Suprapubic skin (tissue), 4 donors: Measurements from ENCODE around the gene ABCA7. TPM values are rescaled to one million over a fixed set of nuclear protein-coding genes. Genes with fewer than 3 reads are reported as not detected.

Experiments used
- DNase-seq, 2 donors: peaks; one replicate each; pipeline ENCODE4 v3.0.0-alpha.2; 2019; ENCODE audit warnings: low spot score in 2 of 2
- H3K27ac ChIP-seq: fragments of 200-600 bp; sonication (generic); one replicate; pipeline ENCODE4 v1.5.1; 2019
- H3K27me3 ChIP-seq: fragments of 200-600 bp; sonication (generic); one replicate; pipeline ENCODE4 v1.5.1; 2019
- H3K36me3 ChIP-seq: fragments of 200-600 bp; sonication (generic); one replicate; pipeline ENCODE4 v1.5.1; 2019
- H3K4me1 ChIP-seq: fragments of 200-600 bp; sonication (generic); one replicate; pipeline ENCODE4 v1.5.1; 2019
- H3K4me3 ChIP-seq: fragments of 200-600 bp; sonication (generic); one replicate; pipeline ENCODE4 v1.5.1; 2019; ENCODE audit warnings: mild to moderate bottlenecking
- H3K9me3 ChIP-seq: fragments of 200-600 bp; sonication (generic); one replicate; pipeline ENCODE4 v1.5.1; 2019
- EP300 ChIP-seq: sonication (generic); formaldehyde crosslinking; IDR thresholded peaks from one replicate; pipeline ENCODE4 v1.6.1; 2017; ENCODE audit warnings: antibody characterized with exemption
- POLR2A ChIP-seq, 2 donors: fragments of 450-650 bp; IDR thresholded peaks; one replicate each; pipeline ENCODE4 v1.6.1; 2017; ENCODE audit warnings: antibody characterized with exemption in 2 of 2, mild to moderate bottlenecking in 2 of 2, moderate library complexity in 2 of 2
- POLR2AphosphoS5 ChIP-seq, 3 donors: sonication (generic); formaldehyde crosslinking; IDR thresholded peaks; one replicate each; pipeline ENCODE4 v1.6.1; 2017; ENCODE audit warnings: antibody characterized with exemption in 3 of 3
- WGBS: methylation state at CpG from one replicate; pipeline ENCODE4 v1.1.5; 2018; 5-methylcytosine and 5-hydroxymethylcytosine counted together
- total RNA-seq, 4 donors: library from RNA; depleted of rRNA; stranded (reverse); fragments of >200 nt; gene quantifications; one replicate each; pipeline ENCODE4 v1.1.0, GENCODE V29; 2016
- TF ChIP-seq, protein P1 (sequence below), 2 donors: fragments of 200-600 bp in 1 of 2; fragments of 450-650 bp in 1 of 2; sonication (generic) in 1 of 2; IDR thresholded peaks; one replicate each; pipeline ENCODE4 v1.5.1; 2016 to 2019; ENCODE audit warnings: antibody characterized with exemption in 2 of 2, mild to moderate bottlenecking in 1 of 2, moderate library complexity in 1 of 2

ABCA7 gene
- total RNA-seq, 4 donors from 2014 or later = 29.8 to 97.6 (median 47.5) TPM

DNA sequence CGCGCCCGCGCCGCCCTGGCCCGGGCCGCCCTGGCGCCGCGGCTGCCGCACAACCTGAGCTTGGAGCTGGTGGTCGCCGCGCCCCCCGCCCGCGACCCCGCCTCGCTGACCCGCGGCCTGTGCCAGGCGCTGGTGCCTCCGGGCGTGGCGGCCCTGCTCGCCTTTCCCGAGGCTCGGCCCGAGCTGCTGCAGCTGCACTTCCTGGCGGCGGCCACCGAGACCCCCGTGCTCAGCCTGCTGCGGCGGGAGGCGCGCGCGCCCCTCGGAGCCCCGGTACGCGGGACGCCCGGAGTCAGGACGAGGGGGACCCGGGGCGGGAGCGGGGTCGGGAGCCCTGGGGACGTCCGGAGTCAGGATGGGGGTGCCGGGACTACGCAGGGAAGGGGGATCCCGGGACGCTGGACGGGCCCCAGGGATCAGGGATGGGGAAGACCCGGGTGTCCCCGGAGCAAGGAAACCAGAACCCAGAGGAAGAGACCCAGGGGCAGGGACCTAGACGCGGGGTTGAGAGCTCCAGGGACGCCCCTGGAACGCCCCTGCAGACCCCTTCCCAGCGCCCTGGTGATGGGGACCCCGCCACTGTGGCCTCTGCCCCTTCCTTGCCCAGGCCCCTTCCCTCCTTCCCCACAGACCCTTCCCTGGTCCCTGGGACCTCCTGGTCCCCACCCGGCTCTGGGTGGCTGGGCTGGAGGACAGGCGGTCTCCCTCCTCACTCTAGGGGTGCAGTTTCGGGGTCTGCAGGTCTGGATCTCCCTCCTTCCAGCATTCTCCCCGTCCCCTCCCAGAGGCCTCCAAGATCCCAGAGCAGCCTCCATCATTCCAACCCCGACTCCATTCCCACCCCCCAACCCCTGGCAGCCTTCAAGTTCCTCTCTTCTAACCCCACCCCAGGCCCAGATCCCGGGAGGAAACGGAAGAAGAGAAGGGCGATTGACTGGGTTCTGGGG lies 39.0 kb upstream of the ABCA7 start:
- no peaks in the 10 kb centered on the region for H3K36me3 ChIP-seq
- no peak for DNase-seq
- no peak overlapping the region for H3K27ac ChIP-seq
- H3K4me3 ChIP-seq = peak overlapping the region; percentile 34
- H3K4me1 ChIP-seq = peaks cover 29% of the 10 kb centered on the region
- TF ChIP-seq POLR2A (IDR thresholded peaks at IDR 0.05) (no peak), POLR2AphosphoS5 (IDR thresholded peaks at IDR 0.05) (no peak), EP300 (no peak)
- TF ChIP-seq, protein P1, sequence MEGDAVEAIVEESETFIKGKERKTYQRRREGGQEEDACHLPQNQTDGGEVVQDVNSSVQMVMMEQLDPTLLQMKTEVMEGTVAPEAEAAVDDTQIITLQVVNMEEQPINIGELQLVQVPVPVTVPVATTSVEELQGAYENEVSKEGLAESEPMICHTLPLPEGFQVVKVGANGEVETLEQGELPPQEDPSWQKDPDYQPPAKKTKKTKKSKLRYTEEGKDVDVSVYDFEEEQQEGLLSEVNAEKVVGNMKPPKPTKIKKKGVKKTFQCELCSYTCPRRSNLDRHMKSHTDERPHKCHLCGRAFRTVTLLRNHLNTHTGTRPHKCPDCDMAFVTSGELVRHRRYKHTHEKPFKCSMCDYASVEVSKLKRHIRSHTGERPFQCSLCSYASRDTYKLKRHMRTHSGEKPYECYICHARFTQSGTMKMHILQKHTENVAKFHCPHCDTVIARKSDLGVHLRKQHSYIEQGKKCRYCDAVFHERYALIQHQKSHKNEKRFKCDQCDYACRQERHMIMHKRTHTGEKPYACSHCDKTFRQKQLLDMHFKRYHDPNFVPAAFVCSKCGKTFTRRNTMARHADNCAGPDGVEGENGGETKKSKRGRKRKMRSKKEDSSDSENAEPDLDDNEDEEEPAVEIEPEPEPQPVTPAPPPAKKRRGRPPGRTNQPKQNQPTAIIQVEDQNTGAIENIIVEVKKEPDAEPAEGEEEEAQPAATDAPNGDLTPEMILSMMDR (IDR thresholded peaks at IDR 0.05) = no peak
- WGBS = 28% methylated on average over 6 of the region's 73 CpGs
- H3K27me3 ChIP-seq = peaks cover 74% of the 10 kb centered on the region
- H3K9me3 ChIP-seq = no peaks in the 10 kb centered on the region

DNA sequence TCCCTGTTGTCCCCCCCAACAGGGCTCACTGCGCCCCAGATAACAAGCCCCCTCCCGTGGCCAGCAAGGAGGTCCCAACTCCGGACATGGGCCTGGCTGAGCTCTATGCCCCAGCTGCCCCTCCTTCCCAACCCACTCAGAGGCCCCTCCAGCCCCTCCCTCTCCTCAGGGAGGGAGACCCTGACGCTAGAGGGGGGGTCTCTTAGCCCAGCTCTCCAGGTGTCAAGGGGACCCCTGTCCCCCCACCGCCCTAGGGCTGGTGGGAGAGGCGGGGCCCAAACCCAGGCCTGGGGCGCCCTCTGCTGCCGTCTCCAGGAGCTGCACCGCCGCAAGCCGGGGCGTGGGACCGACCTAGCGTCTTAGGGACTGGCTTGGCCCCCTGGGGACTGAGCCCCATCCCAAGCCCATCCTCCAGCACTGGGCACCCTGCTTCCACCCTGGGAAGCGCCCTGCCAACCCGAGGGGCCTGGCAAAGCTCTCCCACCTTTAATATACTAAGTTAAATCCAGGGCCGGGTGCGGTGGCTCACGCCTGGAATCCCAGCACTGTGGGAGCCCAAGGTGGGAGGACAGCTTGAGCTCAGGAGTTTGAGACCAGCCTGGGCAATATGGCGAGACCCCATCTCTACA lies 38.3 kb upstream of the ABCA7 start:
- Histone ChIP-seq H3K9me3 (no peaks in the 10 kb centered on the region), H3K36me3 (no peaks in the 10 kb centered on the region), H3K4me3 (no peak overlapping the region), H3K27me3 (peaks cover 67% of the 10 kb centered on the region), H3K4me1 (peaks cover 21% of the 10 kb centered on the region), H3K27ac (no peak overlapping the region)
- 7% methylated on average over 3 of the region's 20 CpGs for WGBS
- DNase-seq = peak in 1 of 2 donors; percentile 79
- TF ChIP-seq POLR2AphosphoS5 (IDR thresholded peaks at IDR 0.05) = no peak
- TF ChIP-seq, protein P1 (IDR thresholded peaks at IDR 0.05) = peak; percentile 83 to 94
- no peak for TF ChIP-seq POLR2A (IDR thresholded peaks at IDR 0.05)
- TF ChIP-seq EP300 = no peak

DNA sequence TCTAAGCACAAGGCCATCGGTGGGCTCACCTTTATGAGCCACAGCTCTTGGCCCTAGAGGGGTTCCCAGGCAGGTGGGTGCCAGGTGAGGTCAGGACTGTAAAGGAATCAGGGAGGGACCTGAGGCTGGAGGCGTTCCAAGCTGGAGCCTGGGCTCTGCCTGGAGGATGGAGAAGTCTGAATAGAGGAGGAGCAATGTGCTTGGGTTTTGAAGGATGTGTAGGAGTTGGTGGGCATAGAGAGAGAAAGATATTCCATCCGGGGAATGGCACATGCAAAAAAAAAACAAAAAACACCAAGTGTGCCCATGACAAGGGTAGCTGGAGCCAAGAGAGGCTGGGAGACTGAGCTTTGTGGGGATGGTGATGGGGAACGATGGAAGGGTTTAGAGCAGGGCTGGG lies 37.3 kb upstream of the ABCA7 start:
- no peak for DNase-seq
- Histone ChIP-seq H3K27ac (no peak overlapping the region), H3K27me3 (peaks cover 57% of the 10 kb centered on the region), H3K4me1 (peaks cover 20% of the 10 kb centered on the region), H3K4me3 (no peak overlapping the region), H3K36me3 (no peaks in the 10 kb centered on the region), H3K9me3 (no peaks in the 10 kb centered on the region)
- TF ChIP-seq EP300 (no peak), POLR2A (IDR thresholded peaks at IDR 0.05) (no peak), POLR2AphosphoS5 (IDR thresholded peaks at IDR 0.05) (no peak)
- TF ChIP-seq, protein P1 (IDR thresholded peaks at IDR 0.05) = no peak
- WGBS = 73% methylated on average over 4 of the region's 4 CpGs

DNA sequence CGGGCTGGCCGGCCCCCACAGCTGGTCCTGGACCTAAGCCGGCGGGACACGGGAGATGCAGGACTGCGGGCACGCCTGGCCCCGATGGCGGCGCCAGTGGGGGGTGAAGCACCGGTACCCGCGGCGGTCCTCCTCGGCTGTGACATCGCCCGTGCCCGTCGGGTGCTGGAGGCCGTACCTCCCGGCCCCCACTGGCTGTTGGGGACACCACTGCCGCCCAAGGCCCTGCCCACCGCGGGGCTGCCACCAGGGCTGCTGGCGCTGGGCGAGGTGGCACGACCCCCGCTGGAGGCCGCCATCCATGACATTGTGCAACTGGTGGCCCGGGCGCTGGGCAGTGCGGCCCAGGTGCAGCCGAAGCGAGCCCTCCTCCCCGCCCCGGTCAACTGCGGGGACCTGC lies 36.6 kb upstream of the ABCA7 start:
- peaks cover 20% of the 10 kb centered on the region for H3K4me1 ChIP-seq
- TF ChIP-seq POLR2AphosphoS5 (IDR thresholded peaks at IDR 0.05) (no peak), POLR2A (IDR thresholded peaks at IDR 0.05) (no peak), EP300 (no peak)
- TF ChIP-seq, protein P1 (IDR thresholded peaks at IDR 0.05) = no peak
- H3K27ac ChIP-seq = no peak overlapping the region
- no peak overlapping the region for H3K4me3 ChIP-seq
- no peaks in the 10 kb centered on the region for H3K36me3 ChIP-seq
- peaks cover 50% of the 10 kb centered on the region for H3K27me3 ChIP-seq
- DNase-seq = no peak
- WGBS = 73% methylated on average over 5 of the region's 37 CpGs
- no peaks in the 10 kb centered on the region for H3K9me3 ChIP-seq

DNA sequence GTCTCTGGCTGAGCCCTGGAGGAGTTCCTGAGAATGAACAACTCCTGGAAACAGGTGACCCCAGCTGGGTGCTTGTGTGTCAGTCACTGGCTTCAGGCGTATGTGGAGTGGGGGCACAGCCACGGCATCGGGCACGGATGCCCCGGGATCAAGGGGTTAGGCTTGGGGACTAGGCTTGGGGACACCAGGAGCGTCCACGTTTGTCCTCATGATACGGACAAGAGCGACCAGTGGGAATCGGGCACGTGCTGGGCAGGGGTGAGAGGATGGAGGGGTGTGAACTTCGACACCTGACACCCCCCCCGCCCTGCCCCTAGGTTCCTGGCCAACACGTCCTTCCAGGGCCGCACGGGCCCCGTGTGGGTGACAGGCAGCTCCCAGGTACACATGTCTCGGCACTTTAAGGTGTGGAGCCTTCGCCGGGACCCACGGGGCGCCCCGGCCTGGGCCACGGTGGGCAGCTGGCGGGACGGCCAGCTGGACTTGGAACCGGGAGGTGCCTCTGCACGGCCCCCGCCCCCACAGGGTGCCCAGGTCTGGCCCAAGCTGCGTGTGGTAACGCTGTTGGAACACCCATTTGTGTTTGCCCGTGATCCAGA lies 35.6 kb upstream of the ABCA7 start:
- 77% methylated on average over 10 of the region's 32 CpGs for WGBS
- H3K27ac ChIP-seq = no peak overlapping the region
- TF ChIP-seq, protein P1 (IDR thresholded peaks at IDR 0.05) = no peak
- TF ChIP-seq EP300 (no peak), POLR2AphosphoS5 (IDR thresholded peaks at IDR 0.05) (no peak), POLR2A (IDR thresholded peaks at IDR 0.05) (no peak)
- H3K9me3 ChIP-seq = no peaks in the 10 kb centered on the region
- no peak for DNase-seq
- H3K4me1 ChIP-seq = peaks cover 20% of the 10 kb centered on the region
- H3K4me3 ChIP-seq = no peak overlapping the region
- H3K36me3 ChIP-seq = peaks cover 9% of the 10 kb centered on the region
- H3K27me3 ChIP-seq = peaks cover 40% of the 10 kb centered on the region
